Measurements from ENCODE around the gene DYRK1A. TPM values are rescaled to one million over a fixed set of nuclear protein-coding genes. Genes with fewer than 3 reads are reported as not detected.

The DYRK1A gene
- total RNA-seq, 1 experiment from 2014 or later = 49.3 TPM

GRCh38 chr21:37429356-37429755 is 62.8 kb downstream of the DYRK1A start:
- Histone ChIP-seq H2AFZ (ENCODE audit: low read depth, low read length, poor library complexity, severe bottlenecking) (no peak overlapping the region), H4K20me1 (ENCODE audit: insufficient read depth) (0 out of 2 replicates have a peak, but pooled peaks cover under 1% of the 10 kb centered on the region), H3K27ac (ENCODE audit: low read depth, low read length) (no peak overlapping the region), H3K9ac (ENCODE audit: low read length) (no peak overlapping the region), H3K9me3 (ENCODE audit: control insufficient read depth in 1 of 2, insufficient read depth in 1 of 2, low read depth in 1 of 2, low read length in 2 of 2) (no peaks in the 10 kb centered on the region), H3K27me3 (ENCODE audit: insufficient read depth, low read length) (no peaks in the 10 kb centered on the region), H3K4me2 (ENCODE audit: low read length) (no peak overlapping the region), H3K4me3 (replicated peaks in 1 of 2; ENCODE audit: low read depth in 1 of 2, low read length in 2 of 2) (no peak overlapping the region), H3K36me3 (ENCODE audit: control insufficient read depth in 1 of 2, insufficient read depth in 2 of 2, low read length in 2 of 2) (no peaks in the 10 kb centered on the region), H3K9me2 (ENCODE audit: insufficient read depth) (no peaks in the 10 kb centered on the region), H3K79me2 (ENCODE audit: insufficient read depth, low read length) (peaks cover 93% of the 10 kb centered on the region), H3K4me1 (ENCODE audit: control insufficient read depth in 1 of 2, insufficient read depth in 2 of 2, low read length in 2 of 2) (no peaks in the 10 kb centered on the region)
- no peak for DNase-seq (ENCODE audit: low read depth, low spot score)
- POLR2A ChIA-PET = no interaction called here
- CTCF ChIA-PET = no interaction called here
- no TSS peak for BruUV-seq (replicated peaks)
- TF ChIP-seq EZH2 (IDR thresholded peaks at IDR 0.05) (no peak), SIN3A (IDR thresholded peaks at IDR 0.05; ENCODE audit: low read depth) (no peak), ELF1 (IDR thresholded peaks at IDR 0.05; ENCODE audit: borderline replicate concordance, low read depth) (no peak), POLR2A (IDR thresholded peaks at IDR 0.05; ENCODE audit: borderline replicate concordance, extremely low read depth, insufficient read depth, insufficient read length) (no peak), ZNF274 (IDR thresholded peaks at IDR 0.05; ENCODE audit: low read depth, low read length) (no peak), EZH2phosphoT487 (IDR thresholded peaks at IDR 0.05; ENCODE audit: borderline replicate concordance) (no peak), YY1 (IDR thresholded peaks at IDR 0.05; ENCODE audit: extremely low read depth, insufficient replicate concordance, low read depth, low read length) (no peak), ATF3 (IDR thresholded peaks at IDR 0.05) (no peak)
- intact Hi-C loops (cut with micrococcal nuclease) = loop anchor here (10.0 kb wide), 1 partner anchor 265 kb away; no protein-coding TSS in a partner anchor
- no peak for ATAC-seq
- RAD21 ChIA-PET (ENCODE audit: low non-redundant PET in 1 of 2, low total read pairs in 2 of 2, uncharacterized antibody in 2 of 2, unreplicated experiment in 2 of 2) = no interaction called here

- H3K4me3 ChIP-seq (replicated peaks in 1 of 2; ENCODE audit: low read depth in 1 of 2, low read length in 2 of 2) = no peak overlapping the region
- ChIA-PET CTCF (no interaction called here), RAD21 (ENCODE audit: low non-redundant PET in 1 of 2, low total read pairs in 2 of 2, uncharacterized antibody in 2 of 2, unreplicated experiment in 2 of 2) (no interaction called here), POLR2A (no interaction called here)
- TF ChIP-seq ATF3 (IDR thresholded peaks at IDR 0.05) = no peak
- no peak for TF ChIP-seq EZH2phosphoT487 (IDR thresholded peaks at IDR 0.05; ENCODE audit: borderline replicate concordance)
- TF ChIP-seq CBX3 (IDR thresholded peaks at IDR 0.05; ENCODE audit: low read depth) = no peak
- TF ChIP-seq EZH2 (IDR thresholded peaks at IDR 0.05) = no peak
- no peak for TF ChIP-seq POLR2AphosphoS5 (IDR thresholded peaks at IDR 0.05; ENCODE audit: low read depth, low read length)
- no peak for TF ChIP-seq TCF7L2 (IDR thresholded peaks at IDR 0.05; ENCODE audit: borderline replicate concordance, extremely low read depth, insufficient read depth, insufficient read length)
- no peak for TF ChIP-seq ZBTB33 (IDR thresholded peaks at IDR 0.05; ENCODE audit: extremely low read depth, insufficient replicate concordance, low read length)
- peaks cover 8% of the 10 kb centered on the region; the same call in 1 of the 2 replicates for H4K20me1 ChIP-seq (ENCODE audit: insufficient read depth)
- H3K4me2 ChIP-seq (ENCODE audit: low read length) = no peak overlapping the region
- H3K9ac ChIP-seq (ENCODE audit: low read length) = no peak overlapping the region
- peaks cover 93% of the 10 kb centered on the region for H3K79me2 ChIP-seq (ENCODE audit: insufficient read depth, low read length)
- no peaks in the 10 kb centered on the region for H3K9me3 ChIP-seq (ENCODE audit: control insufficient read depth in 1 of 2, insufficient read depth in 1 of 2, low read depth in 1 of 2, low read length in 2 of 2)
- DNase-seq (ENCODE audit: low read depth, low spot score) (no peak), ATAC-seq (no peak)
- intact Hi-C loops (cut with micrococcal nuclease) = no loop called here
- no peaks in the 10 kb centered on the region for H3K27me3 ChIP-seq (ENCODE audit: insufficient read depth, low read length)
- H3K4me1 ChIP-seq (ENCODE audit: control insufficient read depth in 1 of 2, insufficient read depth in 2 of 2, low read length in 2 of 2) = no peaks in the 10 kb centered on the region
- no peak overlapping the region for H2AFZ ChIP-seq (ENCODE audit: low read depth, low read length, poor library complexity, severe bottlenecking)
- H3K36me3 ChIP-seq (ENCODE audit: control insufficient read depth in 1 of 2, insufficient read depth in 2 of 2, low read length in 2 of 2) = no peaks in the 10 kb centered on the region
- no TSS peak for BruUV-seq (replicated peaks)
- no peaks in the 10 kb centered on the region for H3K9me2 ChIP-seq (ENCODE audit: insufficient read depth)
- H3K27ac ChIP-seq (ENCODE audit: low read depth, low read length) = no peak overlapping the region
Observed at GRCh38 chr21:37430184-37430821, 63.7 kb downstream of the DYRK1A start.
